ENCODE data around the gene DNAH9.
"Not testable (repeated sequence)": the region's sequence is repeated elsewhere in the genome, so short reads cannot be mapped to it uniquely, and the experiment has no call there.

The DNAH9 gene

GRCh38 chr17:11925262-11926021 is 327.2 kb downstream of the DNAH9 start:
- DNase-seq, result no peak

- no peak for DNase-seq
Measured at GRCh38 chr17:11928436-11928835, 330.2 kb downstream of the DNAH9 start.

DNA sequence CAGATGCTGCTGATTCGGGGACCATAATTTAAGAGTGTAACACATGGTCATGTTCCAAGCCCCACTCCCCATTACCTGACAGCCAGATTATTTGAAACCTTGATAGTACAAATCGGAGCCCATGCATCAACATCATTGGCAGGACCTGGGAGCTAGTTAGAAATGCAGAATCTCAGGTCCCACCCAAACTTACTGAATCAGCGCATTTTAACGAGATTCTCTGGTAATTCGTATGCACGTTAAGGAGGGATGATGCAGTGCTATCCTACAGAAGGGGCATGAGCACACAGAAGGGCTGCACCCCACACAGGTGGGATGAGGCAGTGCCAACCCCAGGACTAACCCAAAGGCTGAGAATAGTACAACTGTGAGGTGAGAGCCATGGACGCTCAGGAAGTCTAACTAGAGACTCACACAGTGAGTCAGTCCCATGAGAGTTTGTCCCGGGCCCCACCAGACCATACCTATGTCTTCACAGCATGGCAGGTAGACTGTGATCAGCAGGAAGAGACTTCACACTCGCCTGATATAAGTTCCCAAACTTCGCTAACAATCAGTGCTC is 334.1 kb downstream of the DNAH9 start:
- no peak for DNase-seq

DNA sequence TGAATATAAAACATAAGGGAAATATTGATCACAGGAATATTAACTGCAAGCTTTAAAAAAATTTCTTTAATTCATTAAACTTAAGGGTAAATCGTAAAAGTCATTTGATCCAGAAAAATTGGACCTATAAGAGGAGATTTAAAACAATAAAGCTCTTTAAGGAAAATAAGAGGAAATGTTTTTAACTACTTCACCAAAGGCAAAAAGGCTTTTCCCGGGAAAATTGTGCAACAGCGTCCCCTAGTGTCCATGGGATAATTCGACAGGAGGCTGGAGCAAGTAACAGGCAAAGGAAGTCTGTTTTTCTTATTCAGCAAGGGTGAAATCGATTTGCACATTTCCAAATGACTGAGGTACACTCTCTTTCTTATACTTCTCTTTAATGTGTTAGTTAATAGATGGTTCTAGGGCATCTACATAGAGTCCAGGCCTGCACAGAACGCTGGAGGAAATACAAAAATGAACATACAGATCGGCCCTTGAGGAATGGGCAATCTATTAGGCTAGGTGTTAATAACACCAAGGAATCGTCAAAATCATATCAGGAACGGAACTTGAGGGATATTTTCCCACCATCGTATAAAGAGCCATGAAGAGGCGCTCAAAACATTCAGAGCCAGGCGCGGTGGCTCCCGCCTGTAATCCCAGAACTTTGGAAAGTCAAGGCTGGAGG is 337.6 kb downstream of the DNAH9 start:
- no peak for DNase-seq

- DNase-seq, result no peak
Measured at GRCh38 chr17:11940904-11941303, 342.6 kb downstream of the DNAH9 start.

GRCh38 chr17:11943086-11943485 is 344.8 kb downstream of the DNAH9 start:
- DNase-seq, result not testable (repeated sequence)

DNA sequence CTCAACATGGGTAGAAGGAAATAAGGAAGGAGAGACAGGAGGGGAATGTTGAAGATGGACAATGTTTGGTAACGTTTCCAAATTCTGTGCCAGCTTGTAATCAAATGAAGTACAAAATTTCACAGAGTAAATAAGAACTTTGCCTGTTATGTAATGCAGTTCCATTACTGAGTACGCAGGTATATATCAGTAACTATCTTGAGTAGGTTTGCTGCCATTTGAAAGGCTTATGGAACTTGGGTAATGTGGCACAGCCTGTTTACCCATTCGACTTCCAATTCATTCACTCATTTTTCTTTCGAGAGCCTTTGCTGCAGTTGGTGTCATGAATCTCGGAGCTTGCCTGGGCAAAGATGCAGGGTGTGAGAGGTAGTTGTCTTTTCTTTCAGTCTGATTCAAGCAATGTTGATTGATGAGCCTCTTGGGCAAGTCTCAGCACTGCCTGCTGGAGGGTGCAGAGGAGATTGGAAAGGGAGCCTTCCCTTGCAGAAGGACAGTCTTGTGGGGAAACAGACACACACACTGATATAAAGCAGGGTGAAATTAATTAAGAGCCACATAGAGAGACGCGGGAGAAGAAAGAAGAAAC is 345.6 kb downstream of the DNAH9 start:
- DNase-seq, result no peak

GRCh38 chr17:11944587-11944986 is 346.3 kb downstream of the DNAH9 start:
- no peak for DNase-seq

DNA sequence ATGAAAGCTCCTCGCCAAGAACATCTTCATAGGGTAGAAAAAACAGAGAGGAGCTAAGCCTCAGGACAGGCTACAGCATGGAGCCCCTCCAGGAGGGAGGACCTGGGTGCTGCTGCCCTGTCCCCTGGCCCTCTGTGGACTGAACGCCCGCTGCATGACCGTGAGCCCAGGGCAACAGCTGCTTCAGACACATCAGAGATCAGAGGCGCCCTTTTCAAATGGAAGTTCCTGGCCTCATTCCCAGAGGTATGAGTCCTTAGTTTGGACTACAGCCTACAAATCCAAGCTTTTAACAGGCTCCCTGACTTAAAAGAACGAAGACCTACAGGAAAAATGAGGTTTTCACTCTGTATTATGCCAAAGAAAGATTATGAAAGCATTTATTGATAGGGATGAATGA is 350.5 kb downstream of the DNAH9 start:
- no peak for DNase-seq

DNA sequence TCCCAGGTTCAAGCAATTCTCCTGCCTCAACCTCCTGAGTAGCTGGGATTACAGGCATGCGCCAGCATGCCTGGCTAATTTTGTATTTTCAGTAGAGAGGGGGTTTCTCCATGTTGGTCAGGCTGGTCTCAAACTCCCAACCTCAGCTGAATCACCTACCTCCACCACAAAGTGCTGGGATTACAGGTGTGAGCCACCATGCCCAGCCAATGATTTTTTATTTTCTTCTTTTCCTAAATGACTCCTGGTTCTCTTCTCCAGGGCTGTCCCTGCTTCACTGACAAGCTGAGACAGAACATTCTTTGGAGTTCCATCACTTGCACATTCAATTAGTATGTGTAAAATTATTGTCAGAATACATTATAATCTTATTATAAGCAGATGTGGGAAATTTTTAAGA is 351.3 kb downstream of the DNAH9 start:
- not testable (repeated sequence) for DNase-seq

DNA sequence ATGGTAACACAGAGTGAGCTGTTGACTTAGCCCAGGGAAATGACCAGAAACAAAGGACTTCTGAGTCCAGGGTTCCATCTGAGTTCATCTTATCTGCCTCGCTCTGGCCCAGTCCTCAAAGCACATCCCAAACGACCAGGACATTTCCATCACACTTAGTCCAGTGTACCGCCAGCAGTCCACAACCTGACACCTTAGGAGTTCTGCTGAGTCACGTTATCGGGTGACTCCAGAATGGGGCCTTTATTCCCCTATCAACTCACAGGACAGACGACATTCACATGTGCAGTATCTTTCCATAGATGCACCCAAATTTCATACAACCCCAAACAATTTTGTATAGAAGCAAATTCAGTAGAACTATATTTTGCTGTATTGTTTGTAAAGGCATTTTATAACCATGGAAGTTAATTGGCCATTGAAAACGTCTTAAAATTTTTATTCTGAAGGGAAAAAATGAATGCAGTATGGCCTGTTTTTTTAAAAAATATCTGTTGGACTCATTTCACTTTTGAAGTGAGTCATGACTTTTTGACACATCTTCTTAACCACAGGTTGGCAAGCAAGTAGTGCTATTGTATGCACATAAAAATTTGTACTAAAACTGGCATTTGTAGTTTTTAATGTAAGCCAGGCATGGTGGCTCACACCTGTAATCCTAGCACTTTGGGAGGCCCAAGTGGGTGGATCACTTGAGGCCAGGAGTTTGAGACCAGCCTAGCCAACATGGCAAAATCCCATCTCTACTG is 352.7 kb downstream of the DNAH9 start:
- no peak for DNase-seq

DNA sequence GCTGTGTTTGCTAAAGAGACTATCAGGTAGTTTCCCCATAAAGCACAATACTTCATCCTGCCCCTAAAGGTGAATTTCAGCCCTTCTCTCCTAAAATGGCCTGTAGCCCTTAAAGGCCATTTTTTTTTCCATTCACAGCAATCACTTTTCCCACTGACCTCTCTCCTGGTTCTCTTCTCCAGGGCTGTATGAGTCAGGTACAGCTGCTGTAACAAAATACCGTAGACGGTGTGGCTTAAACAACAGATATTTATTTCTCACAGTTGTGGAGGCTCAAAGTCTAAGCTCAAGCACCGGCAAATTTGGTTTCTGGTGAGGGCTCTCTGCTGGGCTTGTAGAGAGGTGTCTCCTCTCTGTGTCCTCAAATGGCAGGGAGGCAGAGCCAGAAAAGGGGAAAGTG is 354.3 kb downstream of the DNAH9 start:
- no peak for DNase-seq

DNA sequence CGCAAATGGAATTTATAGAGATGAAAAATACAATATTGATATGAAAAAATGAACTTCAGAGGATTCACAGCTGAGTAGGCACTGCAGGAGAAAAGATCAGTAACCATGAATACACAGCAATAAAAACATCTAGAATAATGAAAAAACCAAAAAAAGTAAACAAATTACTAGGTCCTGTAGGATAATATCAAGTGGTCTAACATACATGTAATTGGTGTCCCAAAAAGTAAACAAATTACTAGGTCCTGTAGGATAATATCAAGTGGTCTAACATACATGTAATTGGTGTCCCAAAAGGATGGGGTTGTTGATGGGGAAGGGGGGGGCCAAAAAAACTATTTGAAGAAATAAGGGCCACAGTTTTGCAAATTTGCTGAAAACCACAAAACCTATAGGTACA is 355.7 kb downstream of the DNAH9 start:
- DNase-seq, result no peak

GRCh38 chr17:11954936-11955335 is 356.7 kb downstream of the DNAH9 start:
- no peak for DNase-seq

DNA sequence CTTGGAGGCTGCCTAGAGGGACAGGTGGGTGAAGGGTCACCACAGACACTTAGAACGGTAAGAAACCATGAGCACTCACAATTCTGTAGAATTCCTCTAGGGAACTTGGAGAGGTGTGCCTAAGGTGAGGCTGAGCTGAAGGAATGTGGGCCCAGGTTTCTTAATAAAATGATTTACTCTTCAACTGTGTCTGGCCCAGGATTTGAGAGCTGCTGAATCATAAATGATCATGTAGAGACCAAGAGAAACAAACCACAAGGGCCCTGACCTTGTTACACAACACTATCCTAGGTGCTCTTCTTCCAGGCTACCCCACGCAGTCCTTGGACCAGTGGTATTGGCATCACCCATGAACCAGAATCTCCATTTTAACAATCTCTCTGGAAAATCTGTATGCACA is 371.3 kb downstream of the DNAH9 start:
- no peak for DNase-seq

- DNase-seq, result not testable (repeated sequence)
Measured at GRCh38 chr17:11972741-11973140, 374.5 kb downstream of the DNAH9 start.

GRCh38 chr17:11979795-11980194 is 381.5 kb downstream of the DNAH9 start:
- DNase-seq, result no peak

GRCh38 chr17:11980813-11981212 is 382.5 kb downstream of the DNAH9 start:
- DNase-seq, result no peak

DNA sequence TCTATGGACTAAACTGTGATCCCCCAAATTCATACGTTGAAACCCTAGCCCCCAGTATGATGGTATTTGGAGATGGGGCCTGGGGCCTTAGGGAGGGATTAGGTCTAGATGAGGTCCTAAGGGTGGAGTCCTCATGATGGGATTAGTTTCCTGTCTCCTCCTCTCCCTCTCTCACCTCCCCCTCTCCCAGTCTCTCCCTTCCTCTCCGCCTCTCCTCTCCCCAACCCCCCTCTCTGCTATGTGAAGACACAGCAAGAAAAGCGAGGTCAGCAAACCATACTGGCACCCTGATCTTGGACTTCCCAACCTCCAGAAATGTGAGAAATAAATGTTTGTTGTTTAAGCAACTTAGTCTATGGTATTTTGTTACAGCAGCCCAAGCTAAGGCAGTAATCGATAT is 383.6 kb downstream of the DNAH9 start:
- DNase-seq, result no peak

- no peak for DNase-seq
Measured at GRCh38 chr17:11986179-11986941, 388.1 kb downstream of the DNAH9 start.

DNA sequence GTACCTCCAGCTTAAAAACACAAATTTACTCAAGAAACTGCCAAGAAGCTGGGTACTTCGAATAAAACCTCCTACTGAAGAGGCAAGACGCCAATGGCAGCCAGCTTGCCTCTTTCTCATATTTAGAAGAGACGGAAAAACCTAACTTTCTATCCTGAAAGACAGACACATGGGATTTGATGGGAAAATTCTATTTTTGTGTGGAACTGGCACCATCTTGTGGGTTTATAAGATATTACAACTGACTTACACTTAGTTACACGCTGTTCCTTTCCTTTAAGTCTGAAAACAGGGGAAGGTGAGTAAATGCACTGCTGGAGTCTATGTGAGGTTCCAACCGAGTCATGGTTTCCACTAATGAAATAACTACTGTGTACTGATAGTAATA is 388.7 kb downstream of the DNAH9 start:
- DNase-seq, result no peak

DNA sequence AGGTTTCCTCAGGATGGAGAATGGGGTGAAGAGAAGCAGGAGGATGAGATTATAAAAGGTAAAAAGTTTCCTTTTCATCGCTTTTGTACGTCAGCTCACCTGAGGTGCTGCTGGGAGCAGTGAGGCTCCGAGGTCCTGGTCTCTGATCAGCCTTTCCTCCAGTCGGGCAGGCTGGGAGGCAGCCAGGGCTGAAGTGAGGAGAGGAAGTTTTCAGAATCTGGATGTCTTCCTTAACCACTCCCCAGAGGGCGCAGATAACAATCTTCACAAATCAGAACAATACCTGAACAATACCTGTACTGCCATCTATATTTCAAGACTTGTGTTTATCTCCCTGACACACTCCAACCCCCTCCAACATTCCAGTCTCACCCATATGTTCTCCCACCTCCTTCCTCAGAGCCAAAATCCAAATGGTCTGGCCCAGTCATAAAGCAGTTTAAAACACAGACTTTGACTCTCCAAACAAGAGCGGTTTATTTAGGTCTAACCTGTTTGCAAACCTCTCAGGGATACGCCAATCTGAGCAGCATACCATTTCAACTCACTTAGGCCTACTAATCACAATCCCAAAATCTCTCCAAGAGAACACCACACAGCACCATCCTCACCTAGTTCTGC is 392.2 kb downstream of the DNAH9 start:
- DNase-seq, result no peak
